Astrocyte of the spinal cord (primary cell): ENCODE results near the gene EIF5AL1.

Experiments
- DNase-seq: peaks from one replicate; pipeline ENCODE4 v3.0.0; 2011; ENCODE audit warnings: low read depth, low spot score
- H3K4me3 ChIP-seq: 2 replicates; pipeline ENCODE4 v1.5.1; 2011; ENCODE audit warnings: low read depth, mild to moderate bottlenecking, low read length, moderate library complexity
- in situ Hi-C: cut with HindIII; loops from 2 replicates; pipeline ENCODE4 v1.10.0; 2017; ENCODE audit warnings: low sequenced_read_pairs
- TF ChIP-seq, protein P1 (sequence below): IDR thresholded peaks from 2 replicates; pipeline ENCODE4 v1.5.1; 2012; ENCODE audit warnings: low read depth, mild to moderate bottlenecking, low read length, inconsistent platforms

EIF5AL1 gene

DNA sequence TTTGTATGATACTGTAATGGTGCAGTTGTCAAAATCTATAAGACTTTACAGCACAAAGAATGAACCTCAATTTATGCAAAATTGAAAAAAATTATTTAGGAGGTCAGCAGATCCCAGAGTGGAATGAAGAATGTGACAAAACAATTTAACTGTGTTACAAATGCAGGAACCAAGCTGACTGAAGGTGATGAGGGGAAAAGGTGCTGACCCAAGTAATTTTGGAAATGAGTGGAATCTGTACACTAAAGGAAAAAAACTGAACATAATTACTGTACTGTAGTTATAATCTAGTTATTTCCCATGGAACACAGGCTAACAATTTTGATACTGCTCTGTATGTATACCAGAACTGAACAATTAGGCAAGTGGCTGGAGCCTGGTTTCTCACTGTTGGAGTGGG, 35.7 kb upstream of the EIF5AL1 start:
- no peak overlapping the region for H3K4me3 ChIP-seq
- TF ChIP-seq, protein P1, sequence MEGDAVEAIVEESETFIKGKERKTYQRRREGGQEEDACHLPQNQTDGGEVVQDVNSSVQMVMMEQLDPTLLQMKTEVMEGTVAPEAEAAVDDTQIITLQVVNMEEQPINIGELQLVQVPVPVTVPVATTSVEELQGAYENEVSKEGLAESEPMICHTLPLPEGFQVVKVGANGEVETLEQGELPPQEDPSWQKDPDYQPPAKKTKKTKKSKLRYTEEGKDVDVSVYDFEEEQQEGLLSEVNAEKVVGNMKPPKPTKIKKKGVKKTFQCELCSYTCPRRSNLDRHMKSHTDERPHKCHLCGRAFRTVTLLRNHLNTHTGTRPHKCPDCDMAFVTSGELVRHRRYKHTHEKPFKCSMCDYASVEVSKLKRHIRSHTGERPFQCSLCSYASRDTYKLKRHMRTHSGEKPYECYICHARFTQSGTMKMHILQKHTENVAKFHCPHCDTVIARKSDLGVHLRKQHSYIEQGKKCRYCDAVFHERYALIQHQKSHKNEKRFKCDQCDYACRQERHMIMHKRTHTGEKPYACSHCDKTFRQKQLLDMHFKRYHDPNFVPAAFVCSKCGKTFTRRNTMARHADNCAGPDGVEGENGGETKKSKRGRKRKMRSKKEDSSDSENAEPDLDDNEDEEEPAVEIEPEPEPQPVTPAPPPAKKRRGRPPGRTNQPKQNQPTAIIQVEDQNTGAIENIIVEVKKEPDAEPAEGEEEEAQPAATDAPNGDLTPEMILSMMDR: no peak
- in situ Hi-C loops: no loop called here
- DNase-seq: no peak

DNA sequence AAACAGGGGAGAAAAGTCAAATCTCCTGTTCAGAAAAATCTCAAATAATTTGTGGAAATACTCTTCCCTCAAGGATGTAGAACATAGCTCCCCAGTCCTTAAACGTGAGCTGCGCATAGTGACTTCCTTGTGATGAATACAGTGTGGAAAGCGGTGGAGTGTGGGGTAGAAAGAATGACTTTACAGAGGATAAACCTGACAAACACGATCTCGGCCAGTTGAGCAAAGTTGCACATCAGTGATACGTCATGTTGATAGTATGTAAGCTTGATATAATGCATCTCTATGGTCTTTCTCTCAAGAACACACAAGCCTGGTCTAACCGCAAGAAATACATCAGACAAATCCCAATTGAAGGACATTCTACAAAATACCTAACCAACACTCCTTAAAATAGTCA, 34.9 kb upstream of the EIF5AL1 start:
- no peak for DNase-seq
- in situ Hi-C loops: no loop called here
- no peak overlapping the region for H3K4me3 ChIP-seq
- TF ChIP-seq, protein P1: no peak

DNA sequence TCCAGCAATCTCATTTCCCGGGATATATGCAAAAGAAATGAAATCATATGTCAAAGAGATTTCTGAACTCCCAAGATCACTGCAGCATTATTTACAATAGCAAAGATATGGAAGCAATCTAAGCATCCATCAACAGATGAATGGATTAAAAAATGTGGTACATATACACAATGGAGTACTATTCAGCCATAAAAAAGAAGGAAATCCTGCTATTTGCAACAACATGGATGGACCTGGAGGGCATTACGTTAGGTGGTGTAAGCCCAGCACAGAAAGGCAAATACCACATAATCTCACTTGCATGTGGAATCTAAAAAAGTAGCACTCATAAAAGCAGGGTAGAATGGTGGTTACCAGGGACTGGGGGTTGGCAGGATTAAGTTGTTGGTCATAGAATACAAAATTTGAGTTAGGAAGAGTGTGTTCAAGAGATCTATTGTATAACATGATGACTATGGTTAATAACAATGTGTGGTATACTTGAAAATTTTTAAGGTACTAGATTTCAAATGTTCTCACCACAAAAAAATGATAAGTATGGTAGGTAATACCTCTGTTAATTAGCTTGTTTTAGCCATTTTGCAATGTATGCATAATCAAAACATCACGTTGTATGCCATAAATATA, 32.9 kb upstream of the EIF5AL1 start:
- no peak overlapping the region for H3K4me3 ChIP-seq
- in situ Hi-C loops: no loop called here
- no peak for DNase-seq
- TF ChIP-seq, protein P1: no peak

DNA sequence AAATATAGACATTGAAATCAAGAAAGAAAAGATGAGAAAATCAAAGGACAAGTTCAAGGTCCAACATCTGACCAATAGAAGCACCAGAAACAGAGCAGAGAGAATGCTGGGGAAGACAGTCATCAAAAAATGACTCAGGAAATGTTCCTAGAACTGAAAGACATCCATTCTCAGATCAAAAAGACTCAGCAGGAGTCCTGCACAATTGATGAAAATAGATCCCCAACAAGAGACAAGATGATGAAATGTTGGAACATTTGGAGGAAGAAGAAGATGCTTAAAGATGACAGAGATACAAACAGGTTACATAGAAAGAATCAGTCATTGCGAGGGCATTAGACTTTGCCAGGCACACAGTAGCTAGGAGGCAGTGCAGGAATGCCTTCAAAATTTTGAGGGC, 30.0 kb upstream of the EIF5AL1 start:
- in situ Hi-C loops: no loop called here
- H3K4me3 ChIP-seq: no peak overlapping the region
- peak; percentile 28 for DNase-seq
- TF ChIP-seq, protein P1: no peak

DNA sequence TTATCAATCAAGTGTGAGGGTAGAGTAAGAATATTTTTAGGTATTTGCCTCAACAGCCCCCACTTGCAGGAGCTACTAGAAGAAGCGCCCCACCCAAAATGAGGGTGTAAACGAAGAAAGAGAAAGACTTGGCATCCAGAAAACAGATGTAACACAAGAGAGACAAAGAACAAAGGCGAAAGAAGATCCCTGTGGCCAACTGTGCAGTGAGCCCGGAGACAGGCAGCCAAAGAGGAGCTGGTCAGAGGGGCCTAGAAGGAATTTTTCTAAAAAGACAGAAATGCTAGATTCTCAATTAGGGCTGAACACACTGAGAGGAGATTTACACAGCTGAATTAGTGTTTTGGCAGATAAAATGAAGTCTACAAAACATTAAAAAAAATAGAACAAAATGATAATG, 29.6 kb upstream of the EIF5AL1 start:
- in situ Hi-C loops: no loop called here
- no peak for DNase-seq
- TF ChIP-seq, protein P1: no peak

DNA sequence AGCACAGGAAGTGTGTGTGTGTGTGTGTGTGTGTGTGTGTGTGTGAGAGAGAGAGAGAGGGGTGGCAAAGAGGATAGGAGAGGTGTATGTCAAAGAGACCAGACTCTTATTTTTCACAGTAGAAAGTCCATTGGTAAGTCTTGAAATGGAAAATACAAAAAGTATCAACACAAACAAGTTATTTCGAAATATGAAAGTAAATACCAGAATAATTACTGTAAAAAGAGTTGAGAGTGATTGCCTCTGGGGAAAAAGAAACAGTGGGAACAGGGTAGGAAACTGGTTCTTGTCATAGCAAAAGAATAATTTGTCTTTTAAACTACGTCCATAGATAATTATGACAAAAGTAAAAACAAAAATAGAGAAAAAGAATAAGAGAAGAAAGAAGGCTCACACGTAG, 29.0 kb upstream of the EIF5AL1 start:
- no peak for DNase-seq
- in situ Hi-C loops: no loop called here
- H3K4me3 ChIP-seq: no peak overlapping the region
- TF ChIP-seq, protein P1: no peak

More for the DNA sequence above, 29.6 kb upstream of the EIF5AL1 start:
- no peak overlapping the region for H3K4me3 ChIP-seq

DNA sequence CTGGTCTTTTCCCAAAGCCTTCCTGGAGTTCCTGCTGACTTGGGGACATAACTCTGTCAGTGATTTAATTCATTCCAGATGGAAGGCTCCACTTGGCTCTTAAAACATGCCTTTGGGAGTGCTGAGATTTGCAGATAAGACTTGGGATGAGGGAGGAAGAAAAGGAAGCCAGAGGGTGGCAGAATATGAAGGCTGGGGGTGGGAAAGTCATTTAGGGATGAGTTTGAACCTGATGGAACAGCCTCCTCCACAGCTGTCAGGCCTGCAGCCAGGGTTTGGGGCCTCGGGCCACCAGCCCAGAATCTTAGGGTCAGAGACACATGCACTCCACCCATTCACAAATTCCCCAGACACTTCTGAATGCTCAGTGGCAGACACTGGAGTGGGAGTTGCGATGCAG, 28.4 kb upstream of the EIF5AL1 start:
- no peak overlapping the region for H3K4me3 ChIP-seq
- peak; percentile 29 for DNase-seq
- TF ChIP-seq, protein P1: no peak
- in situ Hi-C loops: no loop called here
